Cortex of kidney (tissue), 1 donor: ENCODE data around the gene SPTB.

ENCODE experiments used
- DNase-seq: peaks from one replicate; lab custom pipeline; 2025; lab: John Stamatoyannopoulos, UW

Gene SPTB

DNA sequence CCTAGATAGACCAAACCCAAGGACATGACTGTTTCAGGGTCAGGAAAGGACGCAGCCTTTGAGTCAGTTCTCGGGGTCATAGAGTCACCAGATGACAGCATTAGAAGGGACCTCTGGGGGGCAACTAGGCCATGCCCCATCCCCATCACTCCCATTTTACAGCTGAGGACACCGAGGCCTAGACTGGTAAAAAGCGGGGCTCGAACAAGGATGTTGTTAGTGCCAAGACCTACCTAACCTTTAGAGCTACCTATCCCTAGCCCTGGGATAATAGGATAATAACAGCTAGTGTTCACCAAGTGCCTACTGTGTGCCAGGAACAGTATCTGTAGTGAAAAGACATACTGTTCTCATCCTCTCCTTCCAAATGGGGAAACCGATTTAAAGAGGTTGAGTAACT is 126.8 kb downstream of the SPTB start:
- DNase-seq, result no peak

DNA sequence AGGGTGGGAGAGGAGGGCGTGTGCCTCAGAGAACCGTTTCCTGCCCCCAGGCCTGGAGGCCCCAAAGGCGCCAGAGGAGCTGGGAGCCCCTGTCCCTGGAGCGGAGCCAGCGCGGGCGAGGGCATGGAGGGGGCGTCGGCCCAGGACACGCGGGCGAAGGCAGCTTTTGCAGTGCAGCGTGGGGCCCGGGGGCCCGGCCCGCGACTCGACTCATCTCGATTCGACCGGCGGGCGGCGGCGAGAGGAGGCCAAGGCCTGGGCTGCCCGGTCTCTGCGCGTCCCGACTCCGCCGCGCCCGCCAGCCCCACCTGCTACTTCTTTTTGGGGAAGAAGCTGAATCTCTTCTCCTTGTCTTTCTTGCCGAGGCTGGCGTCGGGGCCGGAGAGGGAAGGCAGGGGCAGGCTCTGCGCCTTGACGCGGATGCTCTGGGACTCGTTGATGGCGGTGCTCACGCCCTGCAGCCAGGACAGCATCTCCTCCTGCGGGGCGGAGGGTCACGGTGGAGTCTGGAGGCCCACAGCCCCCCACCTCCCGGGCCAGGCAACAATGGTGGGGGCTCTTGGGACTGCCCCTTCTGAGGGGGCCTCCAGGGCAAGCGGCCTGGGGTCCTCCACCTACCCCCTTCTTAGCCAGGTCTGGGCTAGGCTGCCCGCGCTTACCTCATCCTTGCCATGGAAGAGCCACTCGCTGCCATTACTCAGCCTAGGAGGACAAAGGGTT is 130.6 kb downstream of the SPTB start:
- no peak for DNase-seq

GRCh38 chr14:64748521-64748920 is 131.2 kb downstream of the SPTB start:
- no peak for DNase-seq

GRCh38 chr14:64747327-64747726 is 132.4 kb downstream of the SPTB start:
- no peak for DNase-seq

DNA sequence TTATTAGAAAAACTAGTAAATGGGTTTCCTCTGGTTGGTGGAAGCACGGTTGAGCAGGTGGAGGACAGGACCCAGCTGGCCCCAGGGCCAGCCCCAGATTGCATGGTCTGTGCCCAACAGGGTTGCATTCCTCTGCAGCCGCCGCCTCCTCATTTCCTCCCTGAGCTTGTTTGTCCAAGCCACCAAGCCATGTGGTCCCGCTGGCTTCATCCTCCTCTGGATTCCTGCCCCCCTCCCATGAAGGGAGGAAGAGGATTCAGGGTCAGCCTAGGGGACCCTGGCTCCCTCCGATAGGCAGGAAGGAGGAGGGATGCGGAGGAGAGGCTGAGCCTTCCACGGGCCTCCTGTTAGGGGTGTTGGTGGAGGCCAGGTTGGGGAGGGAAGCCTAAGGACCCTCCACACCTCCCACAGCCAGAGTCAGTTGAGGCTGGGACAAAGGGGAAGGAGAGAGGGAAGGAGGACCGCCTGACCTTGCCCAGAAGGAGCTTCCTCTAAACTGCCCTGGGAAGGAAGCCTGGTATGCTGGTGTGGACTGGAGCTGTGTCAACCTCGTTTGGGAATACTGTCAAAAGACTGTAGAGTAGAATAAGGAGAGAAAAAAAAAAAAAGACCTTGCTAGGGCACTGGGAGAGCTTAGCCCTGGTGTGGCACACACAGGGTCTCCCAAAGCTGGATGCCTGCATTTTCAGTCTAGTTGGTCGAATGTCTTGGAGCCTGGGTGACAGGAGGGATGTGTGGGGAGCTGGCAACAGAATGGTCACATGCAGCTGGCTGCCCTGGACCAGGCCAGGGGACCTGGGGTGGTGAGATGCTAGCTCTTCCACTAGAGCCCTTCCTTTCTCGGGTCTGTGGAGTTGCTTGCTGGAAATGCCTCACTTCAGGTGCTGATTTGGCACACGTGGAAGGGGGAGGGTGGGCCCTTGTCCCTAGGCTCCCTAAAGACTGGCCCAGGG is 133.1 kb downstream of the SPTB start:
- DNase-seq, result no peak

GRCh38 chr14:64745511-64746091 is 134.1 kb downstream of the SPTB start:
- DNase-seq, result no peak

DNA sequence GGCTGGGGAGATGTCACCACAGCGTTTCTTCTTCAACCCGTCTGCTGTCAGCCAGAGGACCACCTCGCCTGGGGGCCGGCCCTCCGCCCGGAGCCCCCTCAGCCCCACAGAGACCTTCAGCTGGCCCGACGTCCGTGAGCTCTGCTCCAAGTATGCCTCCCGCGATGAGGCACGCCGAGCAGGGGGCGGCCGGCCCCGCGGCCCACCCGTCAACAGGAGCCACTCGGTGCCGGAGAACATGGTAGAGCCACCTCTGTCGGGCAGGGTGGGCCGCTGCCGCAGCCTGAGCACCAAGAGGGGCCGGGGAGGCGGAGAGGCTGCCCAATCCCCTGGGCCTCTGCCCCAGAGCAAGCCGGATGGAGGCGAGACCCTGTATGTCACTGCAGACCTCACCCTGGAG is 136.6 kb downstream of the SPTB start:
- DNase-seq, result no peak

DNA sequence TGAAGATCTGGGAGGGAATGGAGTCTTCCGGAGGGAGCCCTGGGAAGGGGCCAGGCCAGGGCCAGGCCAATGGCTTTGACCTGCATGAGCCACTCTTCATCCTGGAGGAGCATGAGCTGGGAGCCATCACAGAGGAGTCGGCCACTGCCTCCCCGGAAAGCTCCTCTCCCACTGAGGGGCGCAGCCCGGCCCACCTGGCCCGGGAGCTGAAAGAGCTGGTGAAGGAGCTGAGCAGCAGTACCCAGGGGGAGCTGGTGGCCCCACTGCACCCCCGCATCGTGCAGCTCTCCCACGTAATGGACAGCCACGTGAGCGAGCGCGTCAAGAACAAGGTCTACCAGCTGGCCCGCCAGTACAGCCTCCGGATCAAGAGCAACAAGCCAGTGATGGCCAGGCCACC is 137.7 kb downstream of the SPTB start:
- DNase-seq, result no peak

DNA sequence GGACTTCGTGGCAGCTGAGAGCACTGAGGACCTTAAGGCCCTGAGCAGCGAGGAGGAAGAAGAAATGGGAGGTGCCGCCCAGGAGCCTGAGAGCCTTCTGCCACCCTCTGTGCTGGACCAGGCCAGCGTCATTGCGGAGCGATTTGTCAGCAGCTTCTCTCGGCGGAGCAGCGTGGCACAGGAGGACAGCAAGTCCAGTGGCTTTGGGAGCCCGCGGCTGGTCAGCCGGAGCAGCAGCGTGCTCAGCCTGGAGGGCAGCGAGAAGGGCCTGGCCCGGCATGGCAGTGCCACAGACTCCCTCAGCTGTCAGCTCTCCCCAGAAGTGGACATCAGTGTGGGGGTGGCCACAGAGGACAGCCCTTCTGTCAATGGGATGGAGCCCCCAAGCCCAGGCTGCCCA is 138.5 kb downstream of the SPTB start:
- no peak for DNase-seq

DNA sequence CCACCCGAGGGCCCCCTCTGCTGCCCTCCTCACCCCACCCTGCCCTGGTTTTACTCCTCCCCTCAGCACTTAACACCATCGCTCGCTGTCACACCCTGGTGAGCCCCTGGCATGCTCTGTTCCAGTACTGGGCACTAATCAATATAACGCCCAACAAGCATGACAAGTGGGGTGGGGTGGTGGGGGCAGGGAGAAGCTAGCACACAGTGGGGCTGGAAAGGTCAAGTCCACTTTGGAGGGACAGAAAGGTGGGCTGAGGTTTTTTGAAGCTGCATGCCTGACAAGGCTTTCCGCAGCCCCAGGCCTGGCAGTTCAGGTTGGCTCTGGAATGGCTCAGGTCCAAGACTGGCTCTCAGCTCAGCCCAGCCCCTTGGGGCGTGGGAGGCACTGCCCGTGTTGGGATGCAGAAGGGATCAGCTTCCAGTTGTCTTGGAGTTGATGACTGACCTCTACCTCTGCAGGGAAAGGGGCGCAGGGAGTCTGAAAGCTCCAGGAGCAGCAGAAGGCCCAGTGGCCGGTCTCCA is 141.4 kb downstream of the SPTB start:
- DNase-seq, result no peak

GRCh38 chr14:64737391-64738280 is 142.1 kb downstream of the SPTB start:
- no peak for DNase-seq

- no peak for DNase-seq
Measured at GRCh38 chr14:64736271-64737169, 143.2 kb downstream of the SPTB start.

DNA sequence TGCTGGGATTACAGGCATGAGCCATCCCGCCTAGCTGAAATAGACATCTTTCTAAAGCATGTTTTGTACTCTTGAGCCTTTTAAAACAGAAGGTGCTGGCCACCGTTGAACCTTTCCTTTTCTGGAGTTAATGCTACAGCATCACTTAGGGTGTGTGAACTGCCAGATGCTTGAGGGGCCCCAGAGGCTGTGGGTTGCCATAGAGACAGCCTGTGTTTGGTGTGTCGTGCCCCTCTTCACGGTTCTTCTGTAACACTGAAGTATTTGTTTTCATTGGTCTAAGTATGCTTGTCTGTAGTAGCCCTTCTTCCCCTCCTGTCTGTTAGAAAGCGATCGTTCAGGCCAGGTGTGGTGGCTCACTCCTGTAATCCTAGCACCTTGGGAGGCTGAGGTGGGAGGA is 144.7 kb downstream of the SPTB start:
- no peak for DNase-seq

- no peak for DNase-seq
Measured at GRCh38 chr14:64733899-64734298, 145.8 kb downstream of the SPTB start.

DNA sequence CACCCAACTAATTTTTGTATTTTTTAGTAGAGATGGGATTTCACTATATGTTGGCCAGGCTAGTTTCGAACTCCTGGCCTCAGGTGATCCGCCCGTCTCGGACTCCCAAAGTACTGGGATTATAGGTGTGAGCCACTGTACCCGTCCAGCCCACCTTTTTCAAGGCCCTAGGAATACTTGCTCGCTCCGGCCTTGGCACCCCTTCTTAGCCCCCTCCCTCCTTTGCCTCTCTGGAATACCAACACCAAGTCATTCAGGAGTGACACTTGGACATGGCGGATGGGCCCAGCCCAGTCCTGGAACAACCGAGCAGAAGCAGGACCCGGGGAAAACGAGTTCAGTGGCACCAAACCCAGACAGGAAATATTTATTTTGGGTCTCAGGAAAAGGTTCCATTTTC is 146.4 kb downstream of the SPTB start:
- no peak for DNase-seq

- no peak for DNase-seq
Measured at GRCh38 chr14:64732536-64733120, 147.1 kb downstream of the SPTB start.

GRCh38 chr14:64732066-64732465 is 147.6 kb downstream of the SPTB start:
- no peak for DNase-seq

- no peak for DNase-seq
Measured at GRCh38 chr14:64731141-64731581, 148.5 kb downstream of the SPTB start.

GRCh38 chr14:64730681-64731080 is 149.0 kb downstream of the SPTB start:
- DNase-seq, result no peak

DNA sequence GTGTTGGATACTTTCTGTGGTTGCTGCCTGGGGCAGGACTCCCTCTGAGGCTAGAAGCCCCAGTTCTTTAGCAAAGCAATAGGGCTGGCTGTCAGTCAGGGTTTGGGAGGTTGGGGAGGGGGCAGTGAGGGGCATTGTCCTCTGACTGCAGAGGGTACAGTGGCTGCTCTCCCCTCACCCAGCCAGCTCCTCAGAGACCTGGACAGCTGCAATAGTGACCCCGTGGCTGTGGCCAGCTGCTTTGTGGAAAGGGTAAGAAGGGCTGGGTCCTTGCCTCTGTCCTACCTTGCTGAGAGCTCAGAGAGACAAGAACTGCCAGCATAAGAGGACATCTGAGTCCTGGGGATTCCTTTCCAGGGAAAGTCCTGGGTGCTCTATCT is 149.7 kb downstream of the SPTB start:
- DNase-seq, result no peak
